EH (cell line): ENCODE results near the gene GPA33.

ENCODE experiments used
- DNase-seq: peaks from one replicate; pipeline ENCODE4 v3.0.0-alpha.2; 2015; ENCODE audit warnings: low read depth

The GPA33 gene

DNA sequence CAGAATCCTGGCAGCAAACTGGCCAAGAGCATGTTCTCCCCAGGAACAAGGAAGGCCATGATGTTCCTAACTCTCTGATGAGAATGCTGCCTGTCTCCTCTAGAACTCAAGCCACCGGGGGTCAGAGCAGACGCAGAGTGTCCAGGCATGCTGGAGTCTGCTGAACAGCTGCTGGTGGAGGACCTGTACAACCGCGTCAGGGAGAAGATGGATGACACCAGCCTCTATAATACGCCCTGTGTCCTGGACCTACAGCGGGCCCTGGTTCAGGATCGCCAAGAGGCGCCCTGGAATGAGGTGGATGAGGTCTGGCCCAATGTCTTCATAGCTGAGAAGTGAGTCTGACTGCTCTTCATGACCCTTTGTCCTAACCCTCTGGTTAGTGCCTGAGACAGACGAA lies 27.0 kb upstream of the GPA33 start:
- DNase-seq, result no peak

DNA sequence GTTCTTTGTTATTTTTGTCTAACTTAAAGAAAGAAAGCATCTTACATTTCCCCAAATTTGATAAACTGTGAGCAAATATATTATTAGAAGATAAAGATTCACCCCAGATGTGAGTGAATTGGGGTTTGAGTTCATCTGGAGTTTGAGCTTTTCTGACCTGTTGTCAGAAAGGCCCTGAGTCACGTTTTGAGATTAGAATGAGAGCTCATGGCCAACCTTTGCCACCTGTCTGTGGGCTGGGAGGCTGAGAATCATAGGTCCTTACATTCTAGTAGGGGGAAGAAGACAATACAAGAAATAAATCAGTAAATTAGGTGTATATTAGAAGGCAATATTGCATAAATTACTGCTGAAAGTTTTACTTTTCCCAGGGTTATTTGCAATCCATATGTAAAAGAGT lies 26.0 kb upstream of the GPA33 start:
- DNase-seq, result no peak

DNA sequence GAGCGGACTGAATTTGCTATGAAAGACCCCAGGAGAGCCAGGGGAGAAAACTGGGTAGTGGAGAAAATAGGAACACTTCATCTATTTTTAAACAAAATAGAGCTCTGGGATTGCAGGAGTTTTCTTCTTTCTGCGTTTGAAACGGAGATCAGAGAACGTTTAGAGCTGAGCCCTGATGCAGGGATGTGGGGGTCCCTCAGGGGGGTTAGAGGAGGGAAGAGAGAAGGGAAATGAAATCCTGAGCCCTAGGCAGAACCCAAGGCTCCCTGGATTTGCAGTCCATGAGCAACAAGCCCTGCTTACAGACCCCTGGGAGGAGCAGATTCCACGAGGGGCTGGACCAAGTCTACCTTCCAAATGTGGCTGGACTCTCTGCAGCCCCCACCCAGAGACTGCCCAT lies 25.5 kb upstream of the GPA33 start:
- no peak for DNase-seq

DNA sequence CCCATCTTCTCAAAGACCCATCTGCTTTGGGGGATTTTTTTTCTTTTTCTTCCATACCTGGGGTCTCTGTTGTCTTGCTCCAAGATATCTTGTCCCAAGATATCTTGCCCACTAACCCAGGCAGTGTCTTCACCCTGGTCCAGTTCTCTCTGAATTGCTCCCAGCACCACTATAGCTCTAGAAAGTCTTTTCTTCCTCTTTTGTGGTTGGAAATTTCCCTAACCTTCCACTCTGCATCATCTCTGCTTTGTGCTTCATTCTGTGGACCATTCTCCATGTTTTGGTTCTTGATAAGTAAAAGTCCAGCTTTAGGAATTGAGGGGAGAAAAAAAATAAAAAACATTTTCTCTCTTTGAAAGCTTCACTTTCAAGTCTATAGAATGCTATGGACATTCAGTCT lies 24.5 kb upstream of the GPA33 start:
- DNase-seq, result no peak

GRCh38 chr1:167111868-167112709 lies 21.9 kb upstream of the GPA33 start:
- DNase-seq, result no peak

- no peak for DNase-seq
Measured at GRCh38 chr1:167110586-167110985, 20.4 kb upstream of the GPA33 start.

DNA sequence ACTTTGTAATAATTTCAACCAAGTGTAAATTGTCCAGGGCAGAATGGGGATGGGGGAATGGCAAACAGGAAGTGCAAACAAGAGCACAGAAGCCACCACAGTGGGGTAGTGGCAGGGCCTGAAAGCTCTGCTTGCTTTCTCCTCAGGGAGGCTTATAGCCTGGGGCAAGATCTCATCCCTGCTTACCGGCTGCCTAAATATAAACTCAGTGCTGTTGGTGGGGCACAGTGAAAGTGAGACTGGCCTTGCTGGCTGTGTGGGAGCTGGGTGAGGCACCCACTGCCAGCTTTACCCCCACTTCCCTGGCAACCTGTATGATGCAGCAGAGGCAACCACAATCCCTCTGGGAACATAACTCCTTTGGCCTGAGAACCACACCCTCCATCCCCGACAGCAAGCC lies 18.9 kb upstream of the GPA33 start:
- no peak for DNase-seq

GRCh38 chr1:167107456-167107855 lies 17.3 kb upstream of the GPA33 start:
- no peak for DNase-seq

- DNase-seq, result no peak
Measured at GRCh38 chr1:167106119-167106461, 15.9 kb upstream of the GPA33 start.

DNA sequence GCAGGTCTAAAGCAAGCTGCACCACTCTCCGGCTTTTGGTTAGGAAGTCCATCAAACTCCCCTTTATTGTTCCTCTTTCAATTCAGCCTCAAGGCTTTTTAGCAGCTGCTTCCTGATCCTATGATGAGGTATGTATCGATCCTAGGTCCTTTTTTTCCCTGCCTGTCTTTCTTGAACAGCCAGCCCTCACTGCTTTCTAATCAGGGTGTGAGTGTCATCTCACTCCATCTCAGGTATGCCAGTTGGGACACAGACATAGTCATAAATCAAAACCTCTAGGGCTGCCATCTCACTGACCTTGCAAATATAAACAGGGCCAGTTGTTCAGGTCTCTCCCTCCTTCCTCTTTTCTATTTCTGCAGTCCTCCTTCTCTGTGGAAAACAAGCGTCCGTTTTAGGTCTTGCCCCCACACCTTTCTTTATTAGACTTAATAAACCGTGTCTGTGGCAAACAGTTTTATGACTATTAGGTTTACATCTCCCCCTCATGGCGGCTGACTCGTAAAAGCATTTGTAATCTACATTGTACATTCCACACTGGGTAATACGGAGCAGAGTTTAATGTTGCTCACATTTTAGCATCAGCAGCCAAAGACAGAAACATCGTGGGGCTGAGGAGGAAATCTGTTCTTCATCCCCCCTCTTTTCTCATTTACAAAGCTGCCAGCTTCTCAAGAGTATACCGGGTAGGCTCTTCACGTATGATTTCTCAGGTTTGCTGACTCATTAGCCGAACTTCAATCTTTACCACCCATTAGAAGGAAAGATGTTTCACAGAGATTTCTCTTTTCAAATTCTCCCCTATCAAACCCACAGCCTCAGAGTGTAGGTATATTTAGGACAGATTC lies 15.3 kb upstream of the GPA33 start:
- no peak for DNase-seq

DNA sequence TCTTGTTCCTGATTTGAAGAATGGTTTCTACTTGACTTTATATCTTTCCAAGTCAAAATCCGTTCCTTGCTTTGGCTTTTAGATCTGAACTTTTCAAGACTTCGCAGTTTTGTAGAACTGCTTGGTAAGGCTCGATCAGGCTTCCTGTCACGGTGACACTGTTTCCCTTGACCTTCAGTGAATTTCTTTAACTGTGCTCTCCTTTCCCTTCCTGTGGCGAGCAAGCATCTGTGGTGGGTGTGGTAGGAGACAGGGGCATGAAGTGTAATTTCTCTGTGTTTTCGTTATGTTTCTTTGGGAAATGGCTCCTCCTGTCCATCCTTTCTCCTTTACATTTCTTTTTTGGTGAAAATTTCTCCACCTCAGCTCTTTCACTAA lies 14.1 kb upstream of the GPA33 start:
- no peak for DNase-seq

GRCh38 chr1:167102906-167103573 lies 12.9 kb upstream of the GPA33 start:
- no peak for DNase-seq

DNA sequence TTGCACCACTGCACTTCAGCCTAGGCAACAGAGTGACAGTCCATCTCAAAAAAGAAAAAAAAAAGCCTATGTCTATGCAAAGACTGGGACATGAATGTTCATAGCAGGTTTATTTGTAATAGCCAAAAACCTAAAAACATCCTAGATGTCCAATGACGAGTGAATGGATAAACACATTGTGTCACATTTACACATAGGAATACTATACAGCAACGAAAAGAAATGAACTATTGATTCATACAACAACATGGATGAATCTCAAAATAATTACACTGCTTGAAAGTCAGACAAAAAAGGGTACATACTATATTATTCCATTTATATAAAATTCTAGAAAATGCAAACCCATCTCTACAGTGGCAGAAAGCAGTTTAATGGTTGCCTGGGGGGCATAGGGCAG lies 11.6 kb upstream of the GPA33 start:
- no peak for DNase-seq

DNA sequence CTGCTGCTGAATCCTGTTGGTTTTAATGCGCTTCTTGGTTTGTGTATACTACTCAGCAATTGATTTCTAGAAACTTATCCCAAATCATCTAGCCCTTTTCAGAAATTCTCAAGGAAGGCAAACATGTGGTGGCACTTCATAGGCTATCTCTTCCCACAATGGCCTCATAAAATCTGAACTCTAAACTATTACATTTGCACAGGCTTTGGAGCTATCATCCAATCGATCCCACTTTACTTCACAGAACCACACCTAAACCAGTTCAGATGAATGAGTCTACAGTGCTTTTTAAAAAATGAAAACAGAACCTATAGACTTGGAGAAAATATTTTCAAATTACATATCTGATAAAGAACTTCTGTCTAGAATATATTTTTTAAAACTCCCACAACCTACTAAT lies 10.6 kb upstream of the GPA33 start:
- DNase-seq, result no peak

DNA sequence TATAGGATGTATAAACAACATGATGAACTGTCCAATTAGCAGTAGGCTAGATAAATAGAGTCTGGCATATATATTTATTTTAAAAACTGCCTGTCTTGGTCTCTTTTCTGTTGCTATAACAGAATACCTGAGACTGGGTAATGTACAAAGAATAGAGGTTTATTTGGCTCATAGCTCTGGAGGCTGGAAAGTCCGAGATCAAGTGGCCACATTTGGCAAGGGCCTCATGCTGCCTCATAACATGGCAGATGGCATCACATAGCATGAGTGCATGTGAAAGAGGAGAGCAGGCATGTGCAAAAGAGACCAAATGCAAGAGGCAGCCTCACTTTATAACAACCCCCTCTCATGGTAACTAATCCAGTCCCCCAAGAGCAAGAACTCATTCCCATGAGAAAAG lies 9.7 kb upstream of the GPA33 start:
- no peak for DNase-seq

- DNase-seq, result peak; percentile 81
Measured at GRCh38 chr1:167095368-167095767, 5.2 kb upstream of the GPA33 start.

- DNase-seq, result no peak
Measured at GRCh38 chr1:167094690-167095089, 4.5 kb upstream of the GPA33 start.

DNA sequence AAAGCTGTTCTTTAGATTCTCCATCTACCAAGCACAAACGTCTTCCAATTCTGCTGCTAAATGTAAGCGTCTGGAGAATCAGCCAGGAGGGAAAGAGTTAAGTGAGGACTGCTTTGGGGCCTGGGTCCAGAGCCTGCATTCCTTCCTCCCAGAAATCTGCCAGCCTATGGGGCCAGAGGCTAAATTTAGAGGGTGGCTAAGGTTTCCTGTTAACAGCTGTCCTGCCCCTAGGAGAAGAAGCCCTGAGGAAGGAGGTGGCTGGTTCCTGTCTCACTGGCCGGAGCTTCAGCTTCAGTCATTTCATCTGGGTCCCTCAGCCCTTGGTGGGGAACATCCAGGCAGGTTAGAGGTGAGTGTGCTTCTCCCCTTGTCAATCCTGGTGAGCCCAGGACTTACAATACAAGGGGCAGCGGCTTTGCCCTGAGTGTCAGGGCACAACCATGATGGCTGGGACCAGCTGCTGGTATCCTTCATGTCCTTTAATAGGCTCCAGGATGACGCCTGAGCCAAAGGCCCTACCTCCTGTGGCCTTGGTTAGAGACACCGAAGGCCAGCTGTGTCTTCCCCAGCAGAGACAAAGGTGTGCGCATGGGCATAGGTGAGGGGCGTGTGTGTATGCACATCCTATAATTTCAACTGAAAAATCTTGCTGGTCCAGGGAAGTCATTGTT lies 3.8 kb upstream of the GPA33 start, which contains the start of gene STYXL2:
STYXL2 (plus strand) TSS at position 230 of the 671 bp plus-strand sequence. CDS start 775 bp downstream, outside the sequence.
- no peak for DNase-seq

- no peak for DNase-seq
Measured at GRCh38 chr1:167092653-167093052, 2.5 kb upstream of the GPA33 start.

- no peak for DNase-seq
Measured at GRCh38 chr1:167089939-167090313, 251 bp downstream of the GPA33 start.

DNA sequence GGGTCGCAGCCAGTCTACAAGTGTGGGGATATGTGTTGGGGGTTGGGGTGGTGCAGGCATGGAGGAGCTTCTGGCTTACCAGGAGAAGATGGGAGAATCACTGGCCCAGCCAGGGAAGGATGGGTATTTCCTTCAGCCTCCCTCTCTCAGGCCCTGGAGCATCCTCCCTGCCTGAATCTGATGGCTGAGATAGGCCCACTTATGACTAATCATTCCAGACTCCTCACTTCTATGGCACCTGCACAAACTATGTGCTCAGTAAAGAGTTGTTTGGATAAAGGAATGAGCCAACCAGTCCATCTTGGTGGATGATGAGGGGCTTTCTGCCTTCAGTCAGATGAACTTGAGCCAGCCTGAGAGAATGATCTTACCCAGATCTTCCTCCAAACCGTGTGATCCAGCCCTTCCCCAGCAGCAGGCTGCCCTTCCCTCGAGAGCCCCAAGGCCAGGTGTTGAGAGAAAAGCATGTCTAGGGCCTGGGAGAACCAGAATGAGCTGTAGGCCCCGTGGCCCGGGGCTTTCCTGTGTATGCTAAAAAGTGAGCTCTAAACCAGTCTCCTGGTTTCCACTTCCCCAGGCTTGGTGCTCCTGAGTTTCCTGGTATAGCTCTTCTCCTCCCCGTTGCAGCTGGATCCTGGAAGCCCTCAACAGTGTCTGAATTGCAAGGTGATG lies 1.3 kb downstream of the GPA33 start:
- no peak for DNase-seq

DNA sequence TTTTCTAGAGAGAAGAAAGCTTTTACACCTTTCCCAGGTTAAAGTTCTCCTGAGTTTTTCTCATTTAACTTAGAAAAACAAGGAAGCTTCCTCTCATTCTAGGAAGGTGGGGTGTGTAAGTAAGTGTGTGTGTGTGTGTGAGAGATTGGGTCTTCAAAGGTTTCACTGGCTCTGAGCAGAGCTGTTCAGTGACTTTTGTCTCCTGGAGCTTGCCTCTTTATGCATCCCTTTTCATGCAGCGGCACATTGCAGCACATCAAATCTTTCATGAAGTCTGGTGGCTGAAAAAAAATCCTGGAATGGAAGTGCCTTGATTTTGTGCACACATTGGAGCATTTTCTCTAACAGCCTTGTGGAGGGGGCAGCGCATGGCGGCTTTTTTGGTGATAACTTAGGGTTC lies 3.4 kb downstream of the GPA33 start:
- no peak for DNase-seq
